Measurements from ENCODE around the gene FHOD3. TPM values are rescaled to one million over a fixed set of nuclear protein-coding genes. Genes with fewer than 3 reads are reported as not detected.

Gene FHOD3
- total and polyA plus RNA-seq, 2 of the 8 experiments (the other 6 are each of a cell fraction or from before 2014, with no cell fraction given): 9.7 to 10.5 TPM

- no peaks in the 10 kb centered on the region for H3K27me3 ChIP-seq (replicated peaks in 1 of 4; ENCODE audit: control insufficient read depth in 3 of 4, extremely low read depth in 1 of 4, insufficient read depth in 3 of 4, low read length in 3 of 4)
- WGBS, 2 experiments (ENCODE audit: extremely low coverage in 1 of 2, insufficient coverage in 1 of 2, insufficient read length in 1 of 2, insufficient replicate concordance in 2 of 2, low coverage in 1 of 2, low lambda C conversion rate in 2 of 2, missing lambda C conversion rate in 1 of 2): 100% methylated on average over 1 of the region's 1 CpG; no CpG with 5 or more reads in 1 of the 2 experiments
- H3K4ac ChIP-seq (replicated peaks; ENCODE audit: insufficient read length, low read depth, low read length): no peak overlapping the region
- H3K23me2 ChIP-seq (ENCODE audit: low read depth, low read length): no peaks in the 10 kb centered on the region
- no peak overlapping the region for H3K18ac ChIP-seq (ENCODE audit: extremely low read depth, low read length)
- peaks cover 2% of the 10 kb centered on the region for H3K79me1 ChIP-seq (ENCODE audit: low read depth, low read length)
- H2AK5ac ChIP-seq (ENCODE audit: low read depth, low read length): no peak overlapping the region
- H2BK12ac ChIP-seq (ENCODE audit: low read depth, low read length): no peak overlapping the region
- CTCF ChIA-PET (ENCODE audit: partially characterized antibody): interaction anchor here (0.6 to 1.0 kb wide), 2 partner anchors 87 to 375 kb away, joined by 3 read pairs; no protein-coding TSS in a partner anchor
- H3K79me2 ChIP-seq (ENCODE audit: control insufficient read depth in 1 of 2, insufficient read depth in 2 of 2, low read length in 2 of 2): no peaks in the 10 kb centered on the region
- DNase-seq (ENCODE audit: low read depth in 1 of 2, low spot score in 2 of 2) (no peak), FAIRE-seq (no peak)
- H2BK120ac ChIP-seq (replicated peaks; ENCODE audit: low read depth, low read length): no peak overlapping the region
- H3K14ac ChIP-seq (ENCODE audit: insufficient read length): no peak overlapping the region
- no peaks in the 10 kb centered on the region for H3K36me3 ChIP-seq (ENCODE audit: control insufficient read depth in 2 of 4, insufficient read depth in 4 of 4, low read length in 3 of 4)
- H3K56ac ChIP-seq (replicated peaks; ENCODE audit: insufficient read length, low read depth, low read length): no peak overlapping the region
- no peak overlapping the region for H2BK15ac ChIP-seq (ENCODE audit: low read length)
- H4K8ac ChIP-seq (ENCODE audit: extremely low read depth, insufficient read depth, low read length): no peak overlapping the region
- no peak overlapping the region for H3K23ac ChIP-seq (ENCODE audit: insufficient read length)
- peaks cover 3 to 13% (median 5%) of the 10 kb centered on the region in 4 experiments; a peak in 5 of 7 replicates for H3K4me1 ChIP-seq (replicated peaks in 1 of 4; ENCODE audit: control insufficient read depth in 3 of 4, insufficient read depth in 4 of 4, low read length in 3 of 4)
- no peak overlapping the region for H3K9ac ChIP-seq (replicated peaks in 1 of 4; ENCODE audit: extremely low read depth in 1 of 4, low read depth in 3 of 4, low read length in 3 of 4)
- no peak overlapping the region for H3K27ac ChIP-seq (ENCODE audit: low read depth, low read length)
- H4K91ac ChIP-seq (replicated peaks; ENCODE audit: insufficient read length, low read length): no peak overlapping the region
- no peak overlapping the region for H4K5ac ChIP-seq (ENCODE audit: insufficient read length, low read depth, low read length)
- H3K9me3 ChIP-seq (ENCODE audit: insufficient read depth in 2 of 2, low read depth in 1 of 2, low read length in 1 of 2): no peaks in the 10 kb centered on the region
- H2AFZ ChIP-seq (ENCODE audit: low read length): no peak overlapping the region
- H3K4me3 ChIP-seq (ENCODE audit: extremely low read depth in 1 of 4, insufficient read depth in 2 of 4, low read depth in 3 of 4, low read length in 4 of 4): no peak overlapping the region
- POLR2A ChIA-PET (ENCODE audit: partially characterized antibody): no interaction called here
- H4K20me1 ChIP-seq (replicated peaks in 1 of 2; ENCODE audit: control insufficient read depth in 1 of 2, insufficient read depth in 2 of 2, low read length in 2 of 2): peaks cover 2% of the 10 kb centered on the region in 2 experiments
- H2BK5ac ChIP-seq (ENCODE audit: low read depth, low read length): no peak overlapping the region
- H3K4me2 ChIP-seq (ENCODE audit: insufficient read depth in 1 of 2, low read depth in 2 of 2, low read length in 2 of 2): no peak overlapping the region
- H2BK20ac ChIP-seq (ENCODE audit: low read length): no peak overlapping the region
- TF ChIP-seq RXRA (IDR thresholded peaks at IDR 0.05; ENCODE audit: insufficient read depth, low read depth, low read length) (no peak), GABPA (IDR thresholded peaks at IDR 0.05; ENCODE audit: borderline replicate concordance, insufficient read depth, low read length) (no peak), SP4 (IDR thresholded peaks at IDR 0.05; ENCODE audit: low read length) (no peak), HDAC2 (IDR thresholded peaks at IDR 0.05; ENCODE audit: borderline replicate concordance in 1 of 2, low read depth in 2 of 2, low read length in 2 of 2) (no peak), NANOG (IDR thresholded peaks at IDR 0.05; ENCODE audit: insufficient read depth, low read depth, low read length, poor library complexity, severe bottlenecking) (no peak), YY1 (IDR thresholded peaks at IDR 0.05; ENCODE audit: low read depth, low read length) (no peak), TCF12 (IDR thresholded peaks at IDR 0.05; ENCODE audit: low read depth, low read length) (no peak), TAF7 (optimal IDR thresholded peaks at IDR 0.05; ENCODE audit: borderline replicate concordance, low read depth, low read length) (no peak), ATF3 (IDR thresholded peaks at IDR 0.05; ENCODE audit: insufficient read depth, low read depth, low read length) (no peak), POLR2A (IDR thresholded peaks at IDR 0.05; ENCODE audit: control extremely low read depth in 1 of 2, low read depth in 2 of 2, low read length in 2 of 2) (no peak), CBX8 (IDR thresholded peaks at IDR 0.05; ENCODE audit: borderline replicate concordance, low read depth, low read length) (no peak), RNF2 (IDR thresholded peaks at IDR 0.05; ENCODE audit: borderline replicate concordance, low read depth, low read length, missing control alignments, poor library complexity, severe bottlenecking) (no peak), RBBP5 (IDR thresholded peaks at IDR 0.05; ENCODE audit: borderline replicate concordance, low read depth, low read length) (no peak), CHD1 (IDR thresholded peaks at IDR 0.05; ENCODE audit: low read depth, low read length) (no peak)
Measured at GRCh38 chr18:36325846-36326245, 28.3 kb downstream of the FHOD3 start.
